ENCODE measurements around the gene RPS21.
"Not testable (repeated sequence)": the region's sequence is repeated elsewhere in the genome, so short reads cannot be mapped to it uniquely, and the experiment has no call there.

Gene RPS21

GRCh38 chr20:62412194-62413024 is 25.5 kb downstream of the RPS21 start:
- no peak for DNase-seq

- DNase-seq = no peak
Observed at GRCh38 chr20:62413025-62413570, 26.2 kb downstream of the RPS21 start.

GRCh38 chr20:62413896-62414481 is 27.1 kb downstream of the RPS21 start:
- no peak for DNase-seq

DNA sequence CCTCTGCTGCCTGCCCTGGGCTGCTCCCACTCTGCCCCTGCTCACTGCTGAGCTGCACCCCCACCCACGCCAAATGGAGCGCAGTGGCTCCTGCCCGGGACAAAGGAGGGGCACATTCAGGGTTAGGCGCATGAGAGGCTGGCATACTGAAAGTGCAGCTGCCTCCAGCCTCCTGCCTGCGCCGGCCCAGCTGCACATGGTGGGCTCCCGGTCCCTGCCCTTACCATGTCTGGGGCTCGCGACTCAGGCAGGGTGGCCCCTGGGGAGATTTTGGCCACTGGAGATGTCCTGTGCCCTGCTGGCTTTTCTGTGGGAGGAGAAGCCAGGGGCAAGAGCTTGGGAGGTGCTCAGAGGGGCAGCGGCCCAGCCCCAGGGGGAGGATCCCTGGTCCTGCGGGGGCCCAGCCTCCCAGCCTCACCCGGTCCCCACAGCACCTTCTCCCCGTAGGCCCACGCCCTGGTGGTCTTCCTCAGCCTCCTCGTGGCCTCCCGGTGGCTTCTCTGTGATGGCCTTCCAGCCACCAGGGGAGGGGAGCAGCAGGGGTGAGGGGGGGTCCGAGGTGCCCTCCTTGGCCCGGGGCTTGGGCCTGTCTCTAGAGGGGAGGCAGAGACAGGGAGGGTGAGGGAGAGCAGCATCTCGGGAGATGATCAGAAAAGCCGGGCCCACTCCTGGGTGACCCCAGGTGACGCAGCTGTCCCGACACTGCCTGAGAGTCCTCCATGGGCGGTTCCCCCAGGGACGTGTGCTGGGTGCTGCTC is 28.6 kb downstream of the RPS21 start:
- no peak for DNase-seq

DNA sequence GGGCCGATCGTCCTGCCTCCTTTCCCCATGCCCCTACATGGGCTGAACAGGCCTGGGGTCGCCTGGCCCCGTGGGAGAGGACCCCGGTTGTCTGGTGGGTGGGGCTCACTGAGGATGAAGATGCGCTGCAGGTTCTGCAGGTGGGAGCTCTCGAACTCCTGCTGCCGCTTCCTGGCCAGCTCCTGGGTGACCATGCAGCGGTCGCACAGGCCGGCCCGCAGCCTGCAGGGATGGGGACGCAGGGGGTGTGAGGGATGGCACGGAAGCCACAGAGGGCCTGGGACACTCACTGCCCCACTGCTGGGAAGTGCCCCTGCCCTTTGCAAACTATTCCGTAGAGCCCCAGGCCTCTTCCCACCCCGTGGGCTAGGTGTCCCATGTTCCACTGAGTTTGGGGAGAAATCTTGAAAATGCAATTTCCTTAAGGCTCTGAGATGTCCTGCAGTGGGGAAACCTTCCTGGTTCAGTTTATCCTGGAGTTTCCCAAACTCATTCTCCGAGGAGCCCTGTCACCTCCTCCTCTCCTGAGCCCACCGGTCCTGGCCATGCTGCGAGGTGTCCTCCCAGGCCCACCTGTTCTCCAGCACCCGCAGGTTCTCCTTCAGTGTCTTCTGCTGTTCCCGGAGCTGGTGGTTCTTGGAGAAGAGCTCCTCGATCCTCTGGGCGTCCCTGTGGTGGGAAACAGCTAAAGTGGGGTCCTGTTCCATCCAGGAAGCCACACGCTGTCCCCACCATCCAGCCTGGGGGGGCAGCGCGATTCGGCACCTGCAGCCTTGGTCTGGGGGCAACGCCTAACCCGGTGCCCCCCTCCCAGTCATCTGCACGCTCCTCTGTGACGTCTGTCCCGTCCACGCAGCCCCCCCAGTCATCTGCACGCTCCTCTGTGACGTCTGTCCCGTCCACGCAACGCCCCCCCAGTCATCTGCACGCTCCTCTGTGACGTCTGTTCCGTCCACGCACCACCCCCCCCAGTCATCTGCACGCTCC is 30.0 kb downstream of the RPS21 start:
- no peak for DNase-seq

DNA sequence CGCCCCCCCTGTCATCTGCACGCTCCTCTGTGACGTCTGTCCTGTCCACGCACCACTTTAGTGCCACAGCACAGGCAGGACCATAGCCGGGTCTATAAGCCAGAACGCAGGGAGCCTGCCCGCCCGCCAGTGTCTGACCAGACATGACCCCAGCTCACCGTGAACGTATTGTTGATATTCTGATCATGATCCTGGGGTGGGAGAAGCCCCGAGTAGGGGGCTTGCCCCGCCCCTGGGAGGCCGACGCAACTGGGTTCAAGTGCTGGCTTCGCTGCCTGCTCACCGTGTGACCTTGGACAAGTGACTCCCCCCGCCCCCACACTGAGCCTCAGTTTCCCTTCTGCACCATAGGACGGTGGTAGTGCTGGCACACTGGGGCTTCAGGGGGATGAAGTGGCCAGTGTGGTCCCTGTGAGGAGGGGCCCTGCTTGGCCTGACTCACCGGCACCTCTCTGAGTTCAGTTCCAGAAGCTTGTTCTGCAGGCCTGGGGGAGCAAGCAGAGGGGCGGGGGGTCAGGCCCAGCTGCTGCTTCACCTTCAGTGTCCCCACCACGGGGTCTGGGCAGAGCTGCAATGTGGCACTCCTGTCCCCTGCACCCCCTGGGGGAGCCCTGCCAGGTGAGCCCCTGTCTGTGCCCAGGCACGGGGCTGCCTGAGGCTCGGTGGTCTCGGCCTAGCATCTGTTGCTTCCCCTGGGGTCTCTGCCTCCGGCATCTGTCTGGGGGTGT is 31.2 kb downstream of the RPS21 start:
- no peak for DNase-seq

DNA sequence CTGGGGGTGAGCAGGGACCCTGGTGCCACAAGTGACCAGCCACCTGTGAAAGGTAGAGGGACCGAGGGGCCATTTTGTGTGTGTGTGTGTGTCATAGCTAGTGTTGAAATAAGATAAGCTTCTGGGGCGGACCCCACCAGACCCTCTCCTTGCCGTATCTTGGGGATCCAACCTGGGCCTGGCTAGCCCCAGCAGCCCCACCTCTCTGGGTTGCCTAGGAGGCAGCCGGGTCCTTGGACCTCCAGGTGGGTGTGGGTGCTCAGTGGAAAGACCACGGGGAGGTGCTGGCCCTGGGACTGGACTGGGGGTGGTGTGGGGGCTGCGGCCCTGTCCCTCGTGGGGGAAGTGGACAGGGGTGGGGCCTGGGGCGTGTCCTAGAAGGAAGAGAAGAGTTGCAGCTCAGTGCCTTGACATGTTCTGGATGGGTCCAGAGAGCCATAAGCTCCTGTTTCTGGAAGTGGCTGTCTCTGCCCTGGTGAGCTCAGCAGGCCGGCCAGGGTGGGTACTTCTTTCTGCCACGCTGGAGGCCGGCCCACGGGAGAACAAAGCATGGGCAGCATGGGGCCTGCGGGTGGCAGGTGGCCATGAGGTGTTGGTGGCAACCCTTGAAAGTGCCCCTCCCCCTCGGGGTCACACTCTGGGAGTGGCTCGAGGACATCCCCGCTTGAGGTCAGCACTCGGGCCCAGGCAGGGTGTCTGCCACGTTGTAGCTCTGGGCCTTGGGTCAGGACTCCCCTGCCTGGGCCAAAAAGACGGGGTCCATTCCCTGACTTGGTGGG is 32.0 kb downstream of the RPS21 start:
- no peak for DNase-seq

DNA sequence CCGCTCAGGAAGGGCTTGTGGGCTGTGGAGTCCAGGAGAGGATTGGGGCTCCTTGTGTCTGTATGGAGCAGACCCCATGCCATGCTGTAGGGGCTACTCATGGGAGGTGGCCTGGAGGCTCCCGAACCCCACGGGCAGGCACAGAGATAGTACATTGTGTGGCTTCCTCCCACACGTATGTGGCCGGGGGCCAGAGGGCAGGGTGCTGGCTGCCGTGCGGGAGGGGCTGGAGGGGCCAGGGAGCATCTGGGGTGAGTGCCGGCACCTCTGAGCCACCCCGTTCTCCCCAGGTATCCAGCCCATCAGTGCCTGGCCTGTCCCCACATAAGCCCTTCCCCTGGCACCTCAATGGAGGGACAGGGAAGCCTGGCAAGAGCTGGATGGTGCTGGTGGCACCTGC is 32.9 kb downstream of the RPS21 start:
- no peak for DNase-seq

- DNase-seq = no peak
Observed at GRCh38 chr20:62420846-62421715, 34.2 kb downstream of the RPS21 start.

GRCh38 chr20:62421716-62421990 is 34.8 kb downstream of the RPS21 start:
- no peak for DNase-seq

- DNase-seq = no peak
Observed at GRCh38 chr20:62422636-62423325, 35.9 kb downstream of the RPS21 start.

- no peak for DNase-seq
Observed at GRCh38 chr20:62423326-62423706, 36.4 kb downstream of the RPS21 start.

GRCh38 chr20:62424249-62425107 is 37.6 kb downstream of the RPS21 start:
- no peak for DNase-seq

DNA sequence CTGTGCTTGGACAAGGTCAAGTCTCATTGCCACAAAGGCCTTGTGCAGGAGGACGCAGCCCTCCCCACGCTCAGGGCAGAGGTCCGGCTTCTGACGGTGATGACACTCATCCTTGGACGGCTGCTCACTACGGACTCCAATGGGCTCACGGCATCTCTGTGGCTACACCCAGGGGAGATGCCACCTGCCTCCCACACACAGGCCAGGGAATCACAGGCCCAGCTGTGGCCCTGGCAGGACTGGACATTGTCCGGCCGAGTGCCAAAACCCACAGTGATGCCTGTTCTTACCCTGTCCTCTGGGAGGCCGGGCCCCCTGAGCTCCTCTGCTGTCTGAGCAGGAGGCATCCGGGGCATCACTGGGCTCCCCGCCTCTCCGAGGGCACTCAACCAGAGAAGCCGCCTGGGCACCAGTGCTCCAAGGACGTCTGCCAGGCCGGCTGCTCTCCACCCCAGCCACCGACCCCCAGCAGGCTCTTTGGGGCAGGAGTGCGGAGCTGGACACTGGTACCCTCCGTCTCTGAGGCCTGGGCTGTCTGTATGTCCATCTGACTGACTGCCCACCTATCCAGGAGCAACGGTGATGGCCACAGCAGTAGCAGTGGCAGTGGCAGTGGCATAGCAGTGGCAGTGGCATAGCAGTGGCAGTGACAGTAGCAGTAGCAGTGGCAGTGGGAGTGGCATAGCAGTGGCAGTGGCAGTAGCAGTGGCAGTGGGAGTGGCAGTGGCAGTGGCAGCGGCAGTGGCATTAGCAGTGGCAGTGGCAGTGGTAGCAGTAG is 38.6 kb downstream of the RPS21 start:
- no peak for DNase-seq

DNA sequence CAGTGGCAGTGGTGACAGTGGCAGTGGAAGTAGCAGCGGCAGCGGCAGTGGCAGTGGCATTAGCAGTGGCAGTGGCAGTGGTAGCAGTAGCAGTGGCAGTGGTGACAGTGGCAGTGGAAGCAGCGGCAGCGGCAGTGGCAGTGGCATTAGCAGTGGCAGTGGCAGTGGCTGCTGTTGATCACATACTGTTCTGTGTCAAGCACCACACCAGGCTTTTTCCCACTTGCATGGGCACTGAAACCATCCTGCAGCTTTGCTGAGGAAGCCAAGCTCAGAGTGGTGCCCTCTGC is 39.1 kb downstream of the RPS21 start:
- DNase-seq = not testable (repeated sequence)

DNA sequence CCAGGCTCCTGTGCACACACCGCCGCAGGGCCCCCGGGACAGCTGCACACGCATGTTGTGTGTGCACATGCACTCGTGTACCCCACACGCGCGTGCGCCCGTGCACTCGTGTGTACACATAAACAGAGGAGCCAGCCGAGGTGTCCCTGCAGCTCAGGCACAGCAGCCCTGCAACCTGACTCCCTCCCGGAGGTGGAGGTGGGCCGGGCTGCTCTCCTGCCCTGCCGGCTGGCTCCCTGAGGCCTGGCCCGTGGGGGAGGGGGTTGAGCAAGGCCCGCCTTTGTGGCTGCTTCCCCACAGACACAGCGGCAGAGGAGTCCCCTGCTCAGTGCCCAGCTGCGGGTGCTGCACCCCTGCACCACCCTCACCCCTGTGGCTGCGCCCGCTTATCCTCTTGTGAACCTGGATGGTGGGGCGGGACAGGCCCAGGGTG is 39.8 kb downstream of the RPS21 start:
- no peak for DNase-seq

GRCh38 chr20:62427172-62428001 is 40.5 kb downstream of the RPS21 start, which contains the start of gene RBBP8NL:
RBBP8NL (minus strand) TSS chr20:62427539; CDS start chr20:62419647, 7,892 bp downstream.
- DNase-seq = no peak
